ENCODE results near the gene PLCH1. TPM values are rescaled to one million over a fixed set of nuclear protein-coding genes. Genes with fewer than 3 reads are reported as not detected.

PLCH1 gene
- total RNA-seq, 2 donors from 2014 or later, result 0.17 to 0.24 TPM

DNA sequence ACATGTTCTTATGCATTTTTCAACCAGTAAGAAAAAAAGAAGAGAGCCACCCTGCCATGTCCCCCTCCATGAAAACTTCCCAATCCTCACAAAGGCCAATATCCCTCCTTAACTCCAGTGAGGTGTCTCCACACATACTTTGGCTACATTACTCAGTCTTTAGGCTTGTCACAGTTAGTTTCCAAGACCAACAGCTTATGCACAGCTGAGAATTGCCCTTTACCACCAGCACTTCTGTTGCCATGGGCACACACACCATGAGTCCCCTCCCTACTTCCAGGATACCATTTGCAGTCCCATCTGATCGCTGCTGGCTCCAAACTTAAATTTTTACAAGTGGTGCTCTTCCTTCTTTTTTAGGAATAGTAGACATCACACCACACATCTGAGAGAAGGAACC, 301.1 kb downstream of the PLCH1 start:
- no peaks in the 10 kb centered on the region for H3K36me3 Mint-ChIP-seq

DNA sequence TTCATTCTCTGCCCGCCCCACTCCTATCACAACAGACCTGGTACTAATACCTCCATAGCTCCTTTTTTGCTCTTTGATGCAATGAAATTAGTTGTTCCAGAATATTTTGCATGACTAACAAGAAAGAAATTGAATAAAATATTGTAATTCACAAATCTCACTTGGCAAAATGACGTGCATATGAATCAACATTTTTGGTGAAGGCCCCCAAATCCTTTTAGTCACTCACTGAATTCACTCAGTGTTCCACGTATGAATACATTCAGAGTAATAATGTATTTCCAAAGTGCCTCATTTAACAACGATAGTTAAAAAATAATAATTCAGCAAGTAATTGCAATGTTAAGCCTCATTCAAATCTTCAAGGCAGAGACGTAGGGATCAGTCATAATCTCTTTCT, 302.8 kb downstream of the PLCH1 start:
- H3K36me3 Mint-ChIP-seq, result no peaks in the 10 kb centered on the region
- H3K4me3 Mint-ChIP-seq, result no peak overlapping the region
- no peaks in the 10 kb centered on the region for H3K9me3 Mint-ChIP-seq
- no peaks in the 10 kb centered on the region for H3K27me3 Mint-ChIP-seq
- no peaks in the 10 kb centered on the region for H3K4me1 Mint-ChIP-seq (ENCODE audit: low read depth in 2 of 2)
- ATAC-seq (no peak), DNase-seq (ENCODE audit: low spot score) (no peak)
- H3K27ac Mint-ChIP-seq, result no peak overlapping the region

More for the DNA sequence above, 301.1 kb downstream of the PLCH1 start:
- Mint-ChIP-seq H3K4me3 (no peak overlapping the region), H3K27me3 (no peaks in the 10 kb centered on the region), H3K27ac (no peak overlapping the region), H3K4me1 (ENCODE audit: low read depth in 2 of 2) (no peaks in the 10 kb centered on the region), H3K9me3 (no peaks in the 10 kb centered on the region)
- ATAC-seq (no peak), DNase-seq (ENCODE audit: low spot score) (no peak)

- Mint-ChIP-seq H3K27ac (no peak overlapping the region), H3K27me3 (no peaks in the 10 kb centered on the region), H3K4me1 (ENCODE audit: low read depth in 2 of 2) (no peaks in the 10 kb centered on the region), H3K9me3 (no peaks in the 10 kb centered on the region), H3K4me3 (no peak overlapping the region), H3K36me3 (no peaks in the 10 kb centered on the region)
- ATAC-seq, result no peak
- DNase-seq (ENCODE audit: low spot score), result no peak
Measured at GRCh38 chr3:155441506-155441905, 303.4 kb downstream of the PLCH1 start.

GRCh38 chr3:155441026-155441425, 303.8 kb downstream of the PLCH1 start:
- Mint-ChIP-seq H3K4me3 (no peak overlapping the region), H3K9me3 (no peaks in the 10 kb centered on the region), H3K27ac (no peak overlapping the region), H3K4me1 (ENCODE audit: low read depth in 2 of 2) (no peaks in the 10 kb centered on the region), H3K27me3 (no peaks in the 10 kb centered on the region), H3K36me3 (no peaks in the 10 kb centered on the region)
- DNase-seq (ENCODE audit: low spot score) (no peak), ATAC-seq (no peak)

DNA sequence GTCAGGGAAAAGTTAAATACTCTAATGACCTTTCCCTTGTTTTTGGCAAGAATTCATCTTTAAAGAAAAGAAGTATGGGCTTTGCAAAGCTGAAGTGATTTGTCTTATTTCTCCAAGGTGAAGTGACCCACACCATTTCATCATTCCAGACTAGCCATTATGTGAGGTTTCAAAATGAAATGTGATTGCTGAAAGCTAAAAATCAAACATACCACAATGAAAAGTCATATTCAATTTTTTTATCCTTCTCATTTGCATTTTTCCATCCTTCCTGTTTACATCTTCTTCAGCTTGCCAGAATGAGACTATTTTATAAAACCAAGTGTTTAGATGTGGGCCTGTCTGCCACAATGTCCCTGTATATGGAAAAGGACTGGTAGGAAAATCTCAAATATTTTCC, 309.1 kb downstream of the PLCH1 start:
- H3K36me3 Mint-ChIP-seq, result no peaks in the 10 kb centered on the region
- H3K4me1 Mint-ChIP-seq (ENCODE audit: low read depth in 2 of 2), result no peaks in the 10 kb centered on the region
- ATAC-seq (no peak), DNase-seq (ENCODE audit: low spot score) (no peak)
- H3K4me3 Mint-ChIP-seq, result no peak overlapping the region
- H3K27ac Mint-ChIP-seq, result no peak overlapping the region
- H3K27me3 Mint-ChIP-seq, result no peaks in the 10 kb centered on the region
- H3K9me3 Mint-ChIP-seq, result peaks cover 4% of the 10 kb centered on the region

DNA sequence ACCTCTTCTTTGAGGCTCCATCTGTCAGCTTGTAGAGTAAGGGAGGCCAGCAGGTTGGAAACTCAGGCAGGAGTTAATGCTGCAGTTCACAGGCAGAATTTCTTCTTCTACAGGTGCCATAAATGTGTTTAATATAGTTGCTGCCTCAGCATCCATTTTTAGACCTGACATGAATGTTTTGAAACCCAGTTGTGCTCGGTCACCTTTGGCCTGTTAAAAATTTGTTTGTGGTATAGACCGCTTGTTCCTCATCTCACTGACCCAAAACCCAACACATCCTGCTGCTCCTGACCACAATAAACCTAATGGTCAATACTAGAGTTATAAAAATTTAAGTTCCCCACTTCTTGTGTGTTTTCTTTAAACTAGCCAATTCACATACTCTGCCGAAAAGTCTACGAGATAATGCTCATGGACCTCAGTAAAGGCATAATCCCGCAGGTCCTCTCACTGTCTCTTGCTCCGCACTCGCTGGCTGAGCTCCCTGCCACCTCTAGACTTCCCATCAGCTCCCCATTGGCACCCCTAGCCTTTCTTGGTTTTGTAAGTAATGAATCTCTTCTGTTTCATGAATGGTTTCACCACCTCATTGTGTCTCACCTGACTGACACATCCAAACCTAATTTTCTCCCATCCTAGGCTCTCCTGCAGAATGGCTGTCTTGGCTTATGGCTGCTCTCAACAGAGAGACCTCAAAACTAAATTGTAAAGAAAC, 312.9 kb downstream of the PLCH1 start:
- Mint-ChIP-seq H3K27me3 (no peaks in the 10 kb centered on the region), H3K9me3 (peaks cover 6% of the 10 kb centered on the region), H3K36me3 (no peaks in the 10 kb centered on the region), H3K4me3 (no peak overlapping the region), H3K4me1 (ENCODE audit: low read depth in 2 of 2) (no peaks in the 10 kb centered on the region), H3K27ac (no peak overlapping the region)
- ATAC-seq, result no peak
- no peak for DNase-seq (ENCODE audit: low spot score)

- no peak overlapping the region for H3K4me3 Mint-ChIP-seq
- no peaks in the 10 kb centered on the region for H3K4me1 Mint-ChIP-seq (ENCODE audit: low read depth in 2 of 2)
- DNase-seq (ENCODE audit: low spot score) (no peak), ATAC-seq (no peak)
- H3K27ac Mint-ChIP-seq, result no peak overlapping the region
- H3K27me3 Mint-ChIP-seq, result no peaks in the 10 kb centered on the region
- H3K9me3 Mint-ChIP-seq, result peaks cover 10% of the 10 kb centered on the region
- H3K36me3 Mint-ChIP-seq, result no peaks in the 10 kb centered on the region
Measured at GRCh38 chr3:155428563-155428962, 316.3 kb downstream of the PLCH1 start.

DNA sequence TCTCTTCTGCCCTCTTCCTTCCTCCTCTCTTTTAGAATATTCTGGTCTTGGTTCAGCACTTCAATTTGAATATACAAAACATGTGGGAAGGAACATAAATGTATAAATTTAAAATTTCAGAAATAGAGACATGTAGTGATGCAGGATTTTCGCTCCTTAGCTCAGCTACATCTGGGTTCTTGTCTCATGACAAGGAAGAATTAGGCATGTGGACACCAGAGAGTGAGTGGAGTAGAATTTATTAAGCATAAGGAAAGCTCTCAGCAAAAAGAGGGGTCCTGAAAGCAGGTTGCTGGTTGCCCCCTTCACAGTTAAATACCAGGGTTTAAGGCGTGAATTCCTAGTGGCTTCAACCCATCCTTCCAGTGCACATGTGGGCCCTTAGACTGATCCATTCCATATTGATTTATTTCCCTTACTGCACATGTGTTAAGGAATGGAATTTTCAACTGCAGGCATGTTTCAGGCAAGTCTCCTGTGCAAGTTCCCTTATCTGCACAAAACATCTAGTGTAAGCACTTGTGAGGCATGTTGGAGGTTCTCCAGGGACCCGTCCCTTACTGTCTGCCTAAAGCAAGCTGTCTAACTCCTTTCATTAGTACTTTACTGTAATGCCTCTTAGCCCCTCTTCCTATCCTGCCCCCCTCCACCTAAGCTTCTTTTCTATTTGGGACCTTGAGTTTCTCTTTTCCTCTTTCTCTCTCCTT, 318.2 kb downstream of the PLCH1 start:
- Mint-ChIP-seq H3K4me1 (ENCODE audit: low read depth in 2 of 2) (peaks cover 0 to 2% of the 10 kb centered on the region in 2 donors), H3K27me3 (peaks cover 0 to 3% of the 10 kb centered on the region in 2 donors), H3K9me3 (peaks cover 15% of the 10 kb centered on the region), H3K4me3 (no peak overlapping the region), H3K27ac (no peak overlapping the region), H3K36me3 (no peaks in the 10 kb centered on the region)
- ATAC-seq (no peak), DNase-seq (ENCODE audit: low spot score) (no peak)

DNA sequence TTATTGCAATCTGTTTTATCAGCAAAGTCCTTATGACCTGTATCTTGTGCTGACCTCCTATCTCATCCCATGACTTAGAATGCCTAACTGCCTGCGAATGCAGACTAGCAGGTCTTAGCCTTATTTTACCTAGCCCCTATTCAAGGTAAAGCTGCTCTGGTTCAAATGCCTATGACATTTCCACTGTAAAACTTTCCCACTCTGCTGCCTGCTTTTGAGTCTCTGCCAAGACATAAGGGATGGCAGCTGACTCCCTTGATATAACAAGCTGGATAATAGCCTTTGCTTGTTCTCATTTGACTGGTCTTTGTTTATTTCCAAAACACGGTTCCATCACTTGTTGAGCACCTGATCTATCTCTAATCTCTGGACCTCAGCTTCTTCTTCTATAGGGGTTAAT, 319.5 kb downstream of the PLCH1 start:
- no peaks in the 10 kb centered on the region for H3K36me3 Mint-ChIP-seq
- H3K9me3 Mint-ChIP-seq, result peaks cover 15% of the 10 kb centered on the region
- H3K4me1 Mint-ChIP-seq (ENCODE audit: low read depth in 2 of 2), result peaks cover 0 to 2% of the 10 kb centered on the region in 2 donors

DNA sequence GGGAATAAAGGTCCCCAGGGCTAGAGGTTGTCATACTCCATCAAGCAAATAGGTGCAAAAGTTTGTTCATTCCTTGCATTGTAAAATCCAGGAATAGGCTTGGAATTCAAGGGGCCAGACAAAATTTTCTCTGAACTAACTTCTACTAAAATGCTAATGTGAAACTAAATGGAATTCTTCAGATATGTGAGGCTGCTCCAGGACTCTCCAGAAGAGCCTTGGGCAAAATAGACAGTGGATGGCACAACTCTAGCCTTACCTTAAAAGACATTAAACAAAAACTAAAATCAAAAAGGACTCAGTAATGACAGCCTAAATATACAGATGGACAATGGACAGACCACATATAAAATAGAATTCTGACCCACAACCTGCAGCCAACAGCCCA, 320.6 kb downstream of the PLCH1 start:
- DNase-seq (ENCODE audit: low spot score), result no peak
- Mint-ChIP-seq H3K36me3 (no peaks in the 10 kb centered on the region), H3K4me3 (no peak overlapping the region), H3K4me1 (ENCODE audit: low read depth in 2 of 2) (peaks cover 0 to 2% of the 10 kb centered on the region in 2 donors), H3K27me3 (peaks cover 0 to 5% of the 10 kb centered on the region in 2 donors), H3K9me3 (peaks cover 15% of the 10 kb centered on the region), H3K27ac (no peak overlapping the region)
- no peak for ATAC-seq

More for the DNA sequence above, 319.5 kb downstream of the PLCH1 start:
- Mint-ChIP-seq H3K4me3 (no peak overlapping the region), H3K27ac (no peak overlapping the region), H3K27me3 (peaks cover 0 to 5% of the 10 kb centered on the region in 2 donors)
- DNase-seq (ENCODE audit: low spot score) (no peak), ATAC-seq (no peak)

GRCh38 chr3:155423526-155424322, 321.1 kb downstream of the PLCH1 start:
- H3K27me3 Mint-ChIP-seq, result peaks cover 0 to 5% of the 10 kb centered on the region in 2 donors

GRCh38 chr3:155420881-155421486, 323.9 kb downstream of the PLCH1 start:
- ATAC-seq, result no peak
- H3K27ac Mint-ChIP-seq, result no peak overlapping the region
- peaks cover 0 to 5% of the 10 kb centered on the region in 2 donors for H3K27me3 Mint-ChIP-seq
- DNase-seq (ENCODE audit: low spot score), result no peak
- H3K36me3 Mint-ChIP-seq, result no peaks in the 10 kb centered on the region
- H3K9me3 Mint-ChIP-seq, result peaks cover 10% of the 10 kb centered on the region
- H3K4me3 Mint-ChIP-seq, result no peak overlapping the region
- peaks cover 0 to 2% of the 10 kb centered on the region in 2 donors for H3K4me1 Mint-ChIP-seq (ENCODE audit: low read depth in 2 of 2)

More at GRCh38 chr3:155423526-155424322, 321.1 kb downstream of the PLCH1 start:
- no peaks in the 10 kb centered on the region for H3K36me3 Mint-ChIP-seq
- H3K4me1 Mint-ChIP-seq (ENCODE audit: low read depth in 2 of 2), result peaks cover 0 to 2% of the 10 kb centered on the region in 2 donors
- no peak overlapping the region for H3K4me3 Mint-ChIP-seq
- ATAC-seq, result no peak
- DNase-seq (ENCODE audit: low spot score), result no peak
- no peak overlapping the region for H3K27ac Mint-ChIP-seq
- peaks cover 15% of the 10 kb centered on the region for H3K9me3 Mint-ChIP-seq

GRCh38 chr3:155420406-155420805, 324.5 kb downstream of the PLCH1 start:
- no peak overlapping the region for H3K4me3 Mint-ChIP-seq
- H3K4me1 Mint-ChIP-seq (ENCODE audit: low read depth in 2 of 2), result peaks cover 0 to 2% of the 10 kb centered on the region in 2 donors
- peaks cover 0 to 5% of the 10 kb centered on the region in 2 donors for H3K27me3 Mint-ChIP-seq
- H3K9me3 Mint-ChIP-seq, result peaks cover 7% of the 10 kb centered on the region
- no peak overlapping the region for H3K27ac Mint-ChIP-seq
- no peak for DNase-seq (ENCODE audit: low spot score)
- H3K36me3 Mint-ChIP-seq, result no peaks in the 10 kb centered on the region
- ATAC-seq, result no peak
